ENCODE results near the gene ADD1.

Gene ADD1

GRCh38 chr4:2862528-2862927 is 18.9 kb downstream of the ADD1 start:
- no peak for TF ChIP-seq CTCF (IDR thresholded peaks at IDR 0.05; ENCODE audit: insufficient read depth, low read length, missing control alignments)
- ChIA-PET POLR2A (interaction anchor here (0.6 kb wide), 1 partner anchor 10 kb away, joined by 3 read pairs; no protein-coding TSS in a partner anchor), CTCF (interaction anchor here (1.2 to 2.2 kb wide), 2 partner anchors 10 to 99 kb away, joined by 3 to 9 read pairs; no protein-coding TSS in a partner anchor)
- peak; percentile 21 for DNase-seq (ENCODE audit: low read depth, low spot score)
- no peak overlapping the region for H3K4me3 ChIP-seq (ENCODE audit: low read depth, low read length)

GRCh38 chr4:2863649-2864048 is 20.0 kb downstream of the ADD1 start:
- no peak for TF ChIP-seq CTCF (IDR thresholded peaks at IDR 0.05; ENCODE audit: insufficient read depth, low read length, missing control alignments)
- no peak overlapping the region for H3K4me3 ChIP-seq (ENCODE audit: low read depth, low read length)
- CTCF ChIA-PET: no interaction called here
- DNase-seq (ENCODE audit: low read depth, low spot score): no peak
- POLR2A ChIA-PET: no interaction called here

GRCh38 chr4:2865196-2865780 is 21.6 kb downstream of the ADD1 start:
- no peak for TF ChIP-seq CTCF (IDR thresholded peaks at IDR 0.05; ENCODE audit: insufficient read depth, low read length, missing control alignments)
- ChIA-PET POLR2A (no interaction called here), CTCF (no interaction called here)
- H3K4me3 ChIP-seq (ENCODE audit: low read depth, low read length): no peak overlapping the region
- no peak for DNase-seq (ENCODE audit: low read depth, low spot score)

GRCh38 chr4:2866160-2866861 is 22.7 kb downstream of the ADD1 start:
- CTCF ChIA-PET: interaction anchor here (0.8 kb wide), 1 partner anchor 103 kb away, joined by 4 read pairs; no protein-coding TSS in a partner anchor
- TF ChIP-seq CTCF (IDR thresholded peaks at IDR 0.05; ENCODE audit: insufficient read depth, low read length, missing control alignments): no peak
- DNase-seq (ENCODE audit: low read depth, low spot score): no peak
- no peak overlapping the region for H3K4me3 ChIP-seq (ENCODE audit: low read depth, low read length)
- POLR2A ChIA-PET: no interaction called here

GRCh38 chr4:2866891-2867290 is 23.2 kb downstream of the ADD1 start:
- H3K4me3 ChIP-seq (ENCODE audit: low read depth, low read length): no peak overlapping the region
- no peak for TF ChIP-seq CTCF (IDR thresholded peaks at IDR 0.05; ENCODE audit: insufficient read depth, low read length, missing control alignments)
- DNase-seq (ENCODE audit: low read depth, low spot score): no peak
- ChIA-PET POLR2A (no interaction called here), CTCF (interaction anchor here (0.6 to 1.6 kb wide), 5 partner anchors 9 to 105 kb away, joined by 3 to 5 read pairs (median 4); no protein-coding TSS in a partner anchor)

GRCh38 chr4:2867758-2868491 is 24.3 kb downstream of the ADD1 start:
- CTCF ChIA-PET: interaction anchor here (0.6 to 1.6 kb wide), 4 partner anchors 8 to 106 kb away, joined by 3 to 5 read pairs (median 4); no protein-coding TSS in a partner anchor
- POLR2A ChIA-PET: no interaction called here
- TF ChIP-seq CTCF (IDR thresholded peaks at IDR 0.05; ENCODE audit: insufficient read depth, low read length, missing control alignments): no peak
- DNase-seq (ENCODE audit: low read depth, low spot score): no peak
- H3K4me3 ChIP-seq (ENCODE audit: low read depth, low read length): peak overlapping the region; percentile 28

Measured in AG04449 (cell line).